ENCODE measurements around the gene E2F1.

Gene E2F1

DNA sequence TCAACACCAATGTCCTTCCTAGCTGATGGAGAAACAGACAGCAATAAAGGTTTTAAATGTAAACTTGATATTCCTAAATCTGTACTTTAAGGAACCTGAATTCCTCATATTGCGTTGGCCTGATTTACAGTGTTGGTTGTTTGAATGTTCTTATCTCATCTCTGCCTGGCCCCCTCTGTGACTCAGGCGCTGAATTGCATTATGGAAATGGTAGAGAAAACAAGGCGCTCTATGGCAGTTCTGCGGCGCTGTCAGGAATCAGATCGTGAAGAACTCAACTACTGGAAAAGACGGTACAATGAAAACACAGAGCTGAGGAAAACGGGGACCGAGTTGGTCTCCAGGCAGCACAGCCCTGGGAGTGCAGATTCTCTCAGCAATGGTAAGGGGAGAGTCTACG lies 56.7 kb downstream of the E2F1 start:
- peaks cover 4% of the 10 kb centered on the region; the same call in 1 of the 2 replicates for H3K36me3 ChIP-seq (ENCODE audit: control insufficient read depth, insufficient read depth, low read length)
- WGBS (ENCODE audit: insufficient coverage, insufficient read length) = no CpG with 5 or more reads among the region's 10 CpGs
- no peak for DNase-seq (ENCODE audit: low read depth, low spot score)
- H3K27me3 ChIP-seq (ENCODE audit: control insufficient read depth, insufficient read depth, low read length) = no peaks in the 10 kb centered on the region
- no peak overlapping the region for H3K4me3 ChIP-seq (ENCODE audit: low read length)
- H3K9me3 ChIP-seq (ENCODE audit: control insufficient read depth, insufficient read depth, low read length) = no peaks in the 10 kb centered on the region
- no peaks in the 10 kb centered on the region for H3K4me1 ChIP-seq (ENCODE audit: control insufficient read depth, insufficient read depth, low read length)
- no peak overlapping the region for H3K27ac ChIP-seq (ENCODE audit: low read length)

DNA sequence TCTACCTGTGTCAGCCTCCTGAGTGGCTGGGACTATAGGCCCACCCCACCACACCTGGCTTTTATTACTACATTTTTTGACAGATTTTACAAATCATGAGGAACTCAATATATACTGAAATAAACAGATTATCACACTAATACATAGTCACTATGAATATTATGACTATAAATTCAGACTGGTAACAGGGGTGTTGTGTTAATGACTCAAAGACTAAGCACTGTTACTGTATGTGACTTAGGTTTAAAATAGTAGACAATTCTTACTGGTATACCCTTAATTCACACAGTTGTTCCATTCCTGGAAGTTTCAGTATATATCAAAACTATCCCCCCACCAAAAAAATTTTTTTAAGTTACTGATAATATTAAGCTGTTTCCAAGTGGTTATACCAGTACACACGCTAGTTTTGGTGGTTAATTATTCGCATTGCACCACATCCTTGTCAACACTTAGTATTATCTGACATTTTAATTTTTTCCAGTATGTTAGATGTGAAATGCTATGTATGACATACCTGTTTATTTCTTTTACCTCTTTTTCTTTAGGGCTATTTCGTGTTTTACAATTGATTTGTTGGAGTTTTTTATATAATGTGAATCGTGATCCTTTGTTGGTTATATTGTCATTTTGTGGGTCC lies 58.5 kb downstream of the E2F1 start:
- Histone ChIP-seq H3K27ac (ENCODE audit: low read length) (no peak overlapping the region), H3K9me3 (ENCODE audit: control insufficient read depth, insufficient read depth, low read length) (no peaks in the 10 kb centered on the region), H3K4me3 (ENCODE audit: low read length) (no peak overlapping the region), H3K4me1 (ENCODE audit: control insufficient read depth, insufficient read depth, low read length) (no peaks in the 10 kb centered on the region), H3K36me3 (ENCODE audit: control insufficient read depth, insufficient read depth, low read length) (peaks cover 4% of the 10 kb centered on the region; the same call in 1 of the 2 replicates), H3K27me3 (ENCODE audit: control insufficient read depth, insufficient read depth, low read length) (no peaks in the 10 kb centered on the region)
- DNase-seq (ENCODE audit: low read depth, low spot score) = no peak
- 100% methylated on average over 2 of the region's 4 CpGs for whole genome bisulfite sequencing (ENCODE audit: insufficient coverage, insufficient read length)

DNA sequence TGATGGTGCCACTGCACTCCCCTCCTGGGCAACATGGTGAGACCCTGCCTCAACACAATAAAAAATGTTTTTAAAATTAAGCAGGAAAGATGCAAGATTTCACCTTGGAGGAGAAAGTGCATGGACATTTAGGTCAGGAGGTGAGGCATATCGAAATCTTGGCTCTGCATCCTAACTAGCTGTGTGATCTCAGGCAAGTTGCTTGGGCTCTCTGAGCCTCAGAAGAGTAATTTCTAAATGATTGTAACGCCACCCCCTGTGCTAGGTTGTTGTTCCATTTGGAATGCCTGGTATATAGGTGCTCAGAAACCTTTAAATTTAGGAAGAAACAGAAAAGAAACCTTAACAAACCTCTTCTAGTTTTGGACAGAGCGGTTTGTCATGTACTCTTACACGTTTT lies 60.0 kb downstream of the E2F1 start:
- no peak overlapping the region for H3K27ac ChIP-seq (ENCODE audit: low read length)
- WGBS (ENCODE audit: insufficient coverage, insufficient read length) = no CpG with 5 or more reads among the region's 4 CpGs
- H3K27me3 ChIP-seq (ENCODE audit: control insufficient read depth, insufficient read depth, low read length) = no peaks in the 10 kb centered on the region
- no peak overlapping the region for H3K4me3 ChIP-seq (ENCODE audit: low read length)
- H3K9me3 ChIP-seq (ENCODE audit: control insufficient read depth, insufficient read depth, low read length) = no peaks in the 10 kb centered on the region
- H3K4me1 ChIP-seq (ENCODE audit: control insufficient read depth, insufficient read depth, low read length) = no peaks in the 10 kb centered on the region
- peaks cover 4% of the 10 kb centered on the region; the same call in 1 of the 2 replicates for H3K36me3 ChIP-seq (ENCODE audit: control insufficient read depth, insufficient read depth, low read length)
- DNase-seq (ENCODE audit: low read depth, low spot score) = no peak

Data from iPS DF 6.9 (cell line).